Motor neuron (in vitro differentiated cells): ENCODE results near the gene DCHS1. TPM values are rescaled to one million over a fixed set of nuclear protein-coding genes. Genes with fewer than 3 reads are reported as not detected.

Source experiments
- ATAC-seq, 8 experiments: fragments of 200-7000 bp; cut with Tn5 transposase; replicated peaks in 6 of 8; 2 replicates each; pipeline ENCODE4 v1.8.0; 2021; ENCODE audit warnings: mild to moderate bottlenecking in 8 of 8, moderate library complexity in 8 of 8
- H3K27ac ChIP-seq, 2 donors: fragments of 250-450 bp; sonication (Bioruptor Pico); 2 replicates each; pipeline ENCODE4 v1.9.0; 2021; ENCODE audit warnings: antibody characterized with exemption in 2 of 2, mild to moderate bottlenecking in 2 of 2, moderate library complexity in 1 of 2
- H3K4me1 ChIP-seq, 2 donors: fragments of 250-450 bp; sonication (Bioruptor Pico); replicated peaks in 1 of 2; 2 replicates each; pipeline ENCODE4 v1.6.1; 2021; ENCODE audit warnings: antibody characterized with exemption in 2 of 2, mild to moderate bottlenecking in 2 of 2, moderate library complexity in 1 of 2
- H3K4me3 ChIP-seq, 5 donors: fragments of 250-450 bp; sonication (Bioruptor Pico); 2 replicates each; pipeline ENCODE4 v1.9.0; 2021; ENCODE audit warnings: antibody characterized with exemption in 5 of 5, mild to moderate bottlenecking in 5 of 5, moderate library complexity in 4 of 5
- WGBS, 10 experiments: fragments of 450-650 bp; shearing (Covaris generic); methylation state at CpG; one replicate each; pipeline ENCODE4 v1.0.0; 2022; 5-methylcytosine and 5-hydroxymethylcytosine counted together
- in situ Hi-C, 9 experiments: fragments of 400-800 bp; cut with MboI; loops; one replicate each; pipeline ENCODE4 v1.15.0; 2021; ENCODE audit warnings: low sequenced_read_pairs in 9 of 9, low pct_unique_long_range_greater_than_20kb in 2 of 9; ENCODE audit not compliant: unreplicated experiment in 9 of 9
- total RNA-seq, 8 experiments: library from RNA; unstranded; fragments of 300-600 nt; gene quantifications; 2 replicates each; pipeline versions ENCODE4 v1.2.3 to v1.2.4, GENCODE V29; 2022

DCHS1 gene
- total RNA-seq, 8 experiments from 2014 or later: 3.9 to 45.4 (median 24.3) TPM

DNA sequence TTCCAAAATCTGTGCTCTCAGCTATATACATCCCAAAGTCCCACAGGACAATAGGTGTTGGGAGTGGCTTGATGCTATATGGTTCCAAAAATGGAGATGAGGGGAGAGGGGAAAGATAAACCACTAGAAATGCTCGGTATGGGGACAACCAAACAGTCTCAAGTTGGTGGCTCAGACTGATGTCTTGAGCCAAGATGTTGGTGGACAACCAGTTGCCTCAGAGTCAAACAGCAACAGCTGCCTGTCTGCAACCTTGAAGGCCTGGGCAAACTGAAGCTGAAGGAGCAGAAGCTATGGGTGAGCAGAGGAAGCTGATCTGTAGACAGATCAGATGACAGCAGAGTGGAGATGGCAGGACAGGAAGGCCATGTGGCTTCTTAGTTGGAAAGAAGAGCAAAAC, 56.2 kb downstream of the DCHS1 start:
- H3K4me3 ChIP-seq: no peak overlapping the region
- WGBS, 10 experiments: 80 to 100% (median 100%) methylated on average over 1 of the region's 1 CpG; no CpG with 5 or more reads in 4 of the 10 experiments
- no peak overlapping the region for H3K27ac ChIP-seq
- in situ Hi-C loops: no loop called here
- H3K4me1 ChIP-seq: peaks cover 17 to 25% of the 10 kb centered on the region in 2 donors
- ATAC-seq: no peak

DNA sequence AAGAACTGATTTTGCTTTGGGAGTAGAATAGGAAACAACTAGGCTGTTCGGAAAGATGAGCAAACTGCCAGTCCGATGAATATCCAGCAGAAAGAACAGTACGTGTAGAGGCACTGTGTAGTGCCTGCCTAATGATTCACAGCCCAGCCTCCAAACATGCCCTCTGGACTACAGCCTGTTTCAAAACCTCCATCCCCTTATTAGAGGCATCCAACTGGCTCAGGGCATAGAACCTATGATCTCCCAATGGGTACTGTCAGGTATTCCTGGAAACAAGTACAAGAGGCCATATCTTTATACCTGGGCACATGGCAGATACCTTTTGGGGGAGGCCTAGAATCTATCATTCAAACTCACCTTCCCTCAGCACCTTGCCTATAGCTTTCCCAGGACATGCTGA, 57.1 kb downstream of the DCHS1 start:
- ATAC-seq: no peak
- in situ Hi-C loops: no loop called here
- H3K27ac ChIP-seq: no peak overlapping the region

GRCh38 chr11:6596239-6596877, 59.3 kb downstream of the DCHS1 start:
- Histone ChIP-seq H3K4me1 (peaks cover 12 to 19% of the 10 kb centered on the region in 2 donors), H3K27ac (peak overlapping the region; percentile 9 to 52), H3K4me3 (no peak overlapping the region)
- ATAC-seq: peak in 5 of 8 experiments; percentile 70 to 85 (median 79)
- WGBS, 10 experiments: 16 to 67% (median 27%) methylated on average over 2 to 5 of the region's 5 CpGs; no CpG with 5 or more reads in 1 of the 10 experiments
- in situ Hi-C loops: no loop called here

More for the DNA sequence above, 57.1 kb downstream of the DCHS1 start:
- Histone ChIP-seq H3K4me1 (peaks cover 17 to 25% of the 10 kb centered on the region in 2 donors), H3K4me3 (no peak overlapping the region)
- WGBS, 10 experiments: 80 to 100% (median 100%) methylated on average over 1 to 3 of the region's 3 CpGs; no CpG with 5 or more reads in 4 of the 10 experiments

- Histone ChIP-seq H3K27ac (no peak overlapping the region), H3K4me1 (peaks cover 12 to 19% of the 10 kb centered on the region in 2 donors), H3K4me3 (no peak overlapping the region)
- ATAC-seq: no peak
- in situ Hi-C loops: no loop called here
- WGBS, 10 experiments: 80 to 100% (median 92%) methylated on average over 1 to 3 of the region's 3 CpGs; no CpG with 5 or more reads in 6 of the 10 experiments
Observed at GRCh38 chr11:6594142-6594768, 61.4 kb downstream of the DCHS1 start.

GRCh38 chr11:6588018-6588417, 67.6 kb downstream of the DCHS1 start:
- Histone ChIP-seq H3K4me3 (no peak overlapping the region), H3K4me1 (no peaks in the 10 kb centered on the region), H3K27ac (no peak overlapping the region)
- in situ Hi-C loops: no loop called here
- WGBS, 10 experiments: 67 to 100% (median 96%) methylated on average over 1 of the region's 1 CpG; no CpG with 5 or more reads in 2 of the 10 experiments
- ATAC-seq: no peak

DNA sequence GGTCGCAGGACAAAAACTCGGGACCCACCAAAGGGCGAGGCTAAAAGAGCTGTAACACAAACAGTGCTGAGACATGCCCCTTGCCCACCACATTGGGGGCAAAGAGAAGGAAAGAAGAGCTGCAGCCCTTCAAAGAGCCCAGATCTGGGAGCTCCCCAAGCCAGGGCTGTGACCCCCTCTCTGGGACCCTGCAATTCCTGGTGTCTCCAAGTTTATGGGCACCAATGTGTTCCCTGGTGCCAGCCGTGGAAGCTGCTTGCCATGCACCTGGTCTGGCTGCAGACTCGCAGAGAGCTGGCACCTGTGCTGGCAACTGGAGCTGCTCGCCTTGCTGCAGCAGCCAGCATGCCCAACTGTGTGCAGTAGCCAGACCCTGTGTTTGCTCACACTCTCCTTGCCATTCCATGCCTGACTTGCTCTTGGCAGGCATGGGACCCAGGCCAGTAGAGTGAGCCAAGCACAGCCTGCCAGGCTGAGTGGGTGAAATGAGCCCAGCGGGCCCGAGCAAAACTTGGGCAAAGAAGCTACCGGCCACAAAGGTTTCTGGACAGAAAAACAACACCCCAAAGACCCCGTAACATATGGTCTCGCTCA, 68.2 kb downstream of the DCHS1 start:
- Histone ChIP-seq H3K27ac (no peak overlapping the region), H3K4me1 (no peaks in the 10 kb centered on the region), H3K4me3 (no peak overlapping the region)
- WGBS, 10 experiments: 70 to 100% (median 94%) methylated on average over 4 to 9 of the region's 11 CpGs; no CpG with 5 or more reads in 2 of the 10 experiments
- no peak for ATAC-seq
- in situ Hi-C loops: no loop called here

- Histone ChIP-seq H3K4me3 (no peak overlapping the region), H3K4me1 (no peaks in the 10 kb centered on the region), H3K27ac (no peak overlapping the region)
- in situ Hi-C loops: no loop called here
- WGBS, 10 experiments: 13 to 100% (median 67%) methylated on average over 1 to 6 of the region's 25 CpGs; no CpG with 5 or more reads in 1 of the 10 experiments
- peak in 5 of 8 experiments; percentile 76 to 98 (median 92) for ATAC-seq
Observed at GRCh38 chr11:6586434-6587359, 68.9 kb downstream of the DCHS1 start.

DNA sequence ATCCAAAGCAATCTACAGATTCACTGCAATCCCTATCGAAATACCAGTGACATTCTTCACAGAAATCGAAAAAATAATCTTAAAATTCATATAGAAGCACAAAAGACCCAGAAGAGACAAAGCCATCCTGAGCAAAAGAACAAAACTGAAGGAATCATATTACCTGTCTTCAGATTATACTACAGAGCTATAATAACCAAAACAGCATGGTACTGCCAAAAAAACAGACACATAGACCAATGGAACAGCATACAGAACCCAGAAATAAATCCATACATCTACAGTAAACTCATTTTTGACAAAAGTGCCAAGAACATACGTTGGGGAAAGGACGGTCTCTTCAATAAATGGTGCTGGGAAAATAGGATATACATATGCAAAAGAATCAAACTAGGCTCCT, 71.1 kb downstream of the DCHS1 start:
- in situ Hi-C loops: no loop called here
- no peaks in the 10 kb centered on the region for H3K4me1 ChIP-seq
- no peak overlapping the region for H3K4me3 ChIP-seq
- no peak overlapping the region for H3K27ac ChIP-seq
- ATAC-seq: no peak
- WGBS, 10 experiments: 54 to 100% (median 93%) methylated on average over 1 to 4 of the region's 4 CpGs

DNA sequence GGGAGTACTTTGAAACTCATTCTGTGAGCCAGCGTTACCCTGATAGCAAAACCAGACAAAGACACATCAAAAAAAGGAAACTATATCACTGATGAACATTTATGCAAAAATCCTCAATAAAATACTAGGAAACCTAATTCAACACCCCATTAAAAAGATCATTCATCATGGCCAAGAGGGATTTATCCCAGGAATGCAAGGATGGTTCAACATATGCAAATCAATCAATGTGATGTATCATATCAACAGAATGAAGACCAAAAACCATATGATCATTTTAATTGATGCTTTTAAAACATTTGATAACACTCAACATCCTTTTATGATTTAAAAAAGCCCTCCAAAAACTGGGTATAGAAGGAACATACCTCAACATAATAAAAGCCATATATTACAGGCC, 72.0 kb downstream of the DCHS1 start:
- in situ Hi-C loops: no loop called here
- WGBS, 10 experiments: 63 to 100% (median 100%) methylated on average over 1 of the region's 1 CpG; no CpG with 5 or more reads in 3 of the 10 experiments
- ATAC-seq: no peak
- Histone ChIP-seq H3K27ac (no peak overlapping the region), H3K4me3 (no peak overlapping the region), H3K4me1 (no peaks in the 10 kb centered on the region)

DNA sequence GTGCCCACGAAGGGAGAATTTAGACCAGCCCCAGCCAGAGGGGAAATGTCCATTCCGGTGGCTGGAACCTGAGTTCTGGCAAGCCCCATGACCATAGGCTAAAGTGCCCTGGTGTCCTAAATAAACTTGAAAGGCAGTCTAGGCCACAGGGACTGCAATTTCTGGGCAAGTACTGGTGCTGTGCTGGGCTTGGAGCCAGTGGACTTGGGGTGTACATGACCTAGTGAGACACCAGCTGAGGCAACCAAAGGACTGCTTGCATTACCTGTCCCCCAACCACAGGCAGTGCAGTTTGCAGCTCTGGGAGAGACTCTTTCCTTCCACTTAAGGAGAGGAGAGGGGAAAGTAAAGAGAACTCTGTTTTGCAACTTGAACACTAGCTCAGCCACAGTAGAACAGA, 75.9 kb downstream of the DCHS1 start:
- Histone ChIP-seq H3K4me1 (no peaks in the 10 kb centered on the region), H3K4me3 (no peak overlapping the region), H3K27ac (no peak overlapping the region)
- 40 to 100% (median 91%) methylated on average over 1 to 2 of the region's 2 CpGs; no CpG with 5 or more reads in 2 of the 10 experiments for WGBS, 10 experiments
- no peak for ATAC-seq
- in situ Hi-C loops: no loop called here

DNA sequence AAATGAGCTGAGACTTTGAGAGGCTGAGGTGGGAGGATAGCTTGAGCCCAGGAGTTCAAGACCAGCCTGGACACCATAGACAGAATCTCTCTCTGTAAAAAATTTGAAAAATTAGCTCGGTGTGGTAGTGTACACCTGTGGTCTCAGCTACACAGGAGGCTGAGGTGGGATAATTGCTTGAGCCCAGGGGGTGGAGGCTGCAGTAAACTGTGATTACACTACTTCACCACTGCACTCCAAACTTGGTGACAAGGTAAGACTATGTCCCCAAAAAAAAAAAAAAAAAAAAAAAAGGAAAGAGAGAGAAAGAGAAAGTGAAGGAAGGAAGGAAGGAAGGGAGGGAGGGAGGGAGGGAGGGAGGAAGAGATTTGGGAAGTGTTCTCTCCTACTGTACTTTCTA, 77.5 kb downstream of the DCHS1 start:
- ATAC-seq: no peak
- no peaks in the 10 kb centered on the region for H3K4me1 ChIP-seq
- H3K27ac ChIP-seq: no peak overlapping the region
- H3K4me3 ChIP-seq: no peak overlapping the region
- WGBS, 10 experiments: 80 to 100% (median 88%) methylated on average over 1 of the region's 1 CpG; no CpG with 5 or more reads in 7 of the 10 experiments
- in situ Hi-C loops: no loop called here

DNA sequence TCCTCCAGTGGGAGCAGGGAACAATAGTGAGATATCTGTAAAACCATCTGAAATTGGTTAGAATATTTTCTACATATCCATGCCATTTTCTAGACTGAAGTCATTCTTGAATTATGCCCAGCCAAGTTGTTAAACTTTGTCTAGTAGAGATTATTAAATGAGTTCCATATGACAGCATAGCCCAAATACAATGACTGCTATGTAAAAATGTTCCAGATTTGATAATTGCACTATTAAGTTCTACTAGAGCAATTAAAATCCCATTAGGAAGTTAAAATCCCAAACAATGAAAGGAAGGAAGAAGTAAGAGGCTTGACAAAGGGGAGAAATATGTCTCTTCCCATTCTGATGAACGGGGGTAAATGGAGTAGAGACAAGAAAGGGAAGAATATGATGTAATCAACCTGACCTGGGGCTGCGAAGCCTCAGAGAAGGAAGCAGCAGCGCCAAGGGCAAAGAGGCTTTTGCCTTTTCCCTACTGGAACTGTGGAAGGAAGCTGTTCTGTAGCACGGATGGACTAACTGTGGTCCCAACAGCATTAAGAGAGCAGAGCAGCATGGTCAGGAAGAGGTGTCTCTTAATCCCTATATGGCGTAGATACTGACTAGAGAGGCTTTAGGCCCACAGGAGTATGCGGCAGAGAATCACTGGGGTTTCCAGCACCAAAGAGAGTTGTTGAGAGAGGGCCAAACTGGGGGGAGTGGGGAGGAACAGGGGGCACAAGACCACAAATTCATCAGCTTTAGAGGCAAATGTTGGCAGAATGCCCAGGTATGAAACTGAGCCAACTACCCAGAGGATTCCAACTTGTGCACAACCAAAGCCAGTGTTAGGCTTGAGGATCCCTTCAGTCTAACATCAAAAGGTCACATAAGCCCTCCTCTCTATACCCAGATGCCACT, 78.9 kb downstream of the DCHS1 start:
- in situ Hi-C loops: no loop called here
- WGBS, 10 experiments: 4 to 76% (median 42%) methylated on average over 1 to 4 of the region's 6 CpGs
- Histone ChIP-seq H3K4me3 (no peak overlapping the region), H3K4me1 (no peaks in the 10 kb centered on the region), H3K27ac (no peak overlapping the region)
- ATAC-seq: peak in 6 of 8 experiments; percentile 33 to 93 (median 52)
